GM20000 (cell line): ENCODE results near the gene KCNH6.

ENCODE experiments used
- DNase-seq: peaks from one replicate; pipeline ENCODE4 v3.0.0; 2012; ENCODE audit warnings: low spot score
- TF ChIP-seq, protein P1 (sequence below): IDR thresholded peaks from 2 replicates; pipeline ENCODE4 v1.5.1; 2012; ENCODE audit warnings: mild to moderate bottlenecking, control low read depth; ENCODE audit errors: extremely low read depth, missing control alignments

Gene KCNH6

DNA sequence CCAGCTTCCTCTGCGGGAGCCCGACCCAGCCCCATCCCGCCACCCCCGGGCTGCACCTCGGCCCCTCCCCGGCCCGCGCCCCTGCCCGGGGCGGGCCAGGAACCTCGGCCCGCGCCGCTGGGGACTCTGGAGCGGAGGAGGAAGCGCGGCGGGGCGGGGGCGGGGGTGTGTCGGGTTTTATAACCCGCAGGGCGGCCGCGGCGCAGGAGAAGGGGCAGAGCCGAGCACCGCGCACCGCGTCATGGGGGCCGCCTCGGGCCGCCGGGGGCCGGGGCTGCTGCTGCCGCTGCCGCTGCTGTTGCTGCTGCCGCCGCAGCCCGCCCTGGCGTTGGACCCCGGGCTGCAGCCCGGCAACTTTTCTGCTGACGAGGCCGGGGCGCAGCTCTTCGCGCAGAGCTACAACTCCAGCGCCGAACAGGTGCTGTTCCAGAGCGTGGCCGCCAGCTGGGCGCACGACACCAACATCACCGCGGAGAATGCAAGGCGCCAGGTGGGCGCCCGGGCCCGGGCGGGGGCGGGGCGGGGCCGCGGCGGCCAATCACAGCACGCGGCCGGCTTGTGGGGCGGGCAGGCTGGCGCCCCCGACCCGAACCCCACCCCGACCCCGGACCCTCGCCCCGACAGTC, 46.2 kb upstream of the KCNH6 start, which contains the start of gene ACE:
TSS of gene ACE (plus strand) at position 208 of the 626 bp plus-strand sequence. CDS start at position 242, 34 bp downstream.
- TF ChIP-seq, protein P1, sequence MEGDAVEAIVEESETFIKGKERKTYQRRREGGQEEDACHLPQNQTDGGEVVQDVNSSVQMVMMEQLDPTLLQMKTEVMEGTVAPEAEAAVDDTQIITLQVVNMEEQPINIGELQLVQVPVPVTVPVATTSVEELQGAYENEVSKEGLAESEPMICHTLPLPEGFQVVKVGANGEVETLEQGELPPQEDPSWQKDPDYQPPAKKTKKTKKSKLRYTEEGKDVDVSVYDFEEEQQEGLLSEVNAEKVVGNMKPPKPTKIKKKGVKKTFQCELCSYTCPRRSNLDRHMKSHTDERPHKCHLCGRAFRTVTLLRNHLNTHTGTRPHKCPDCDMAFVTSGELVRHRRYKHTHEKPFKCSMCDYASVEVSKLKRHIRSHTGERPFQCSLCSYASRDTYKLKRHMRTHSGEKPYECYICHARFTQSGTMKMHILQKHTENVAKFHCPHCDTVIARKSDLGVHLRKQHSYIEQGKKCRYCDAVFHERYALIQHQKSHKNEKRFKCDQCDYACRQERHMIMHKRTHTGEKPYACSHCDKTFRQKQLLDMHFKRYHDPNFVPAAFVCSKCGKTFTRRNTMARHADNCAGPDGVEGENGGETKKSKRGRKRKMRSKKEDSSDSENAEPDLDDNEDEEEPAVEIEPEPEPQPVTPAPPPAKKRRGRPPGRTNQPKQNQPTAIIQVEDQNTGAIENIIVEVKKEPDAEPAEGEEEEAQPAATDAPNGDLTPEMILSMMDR = no peak
- peak; percentile 72 for DNase-seq

DNA sequence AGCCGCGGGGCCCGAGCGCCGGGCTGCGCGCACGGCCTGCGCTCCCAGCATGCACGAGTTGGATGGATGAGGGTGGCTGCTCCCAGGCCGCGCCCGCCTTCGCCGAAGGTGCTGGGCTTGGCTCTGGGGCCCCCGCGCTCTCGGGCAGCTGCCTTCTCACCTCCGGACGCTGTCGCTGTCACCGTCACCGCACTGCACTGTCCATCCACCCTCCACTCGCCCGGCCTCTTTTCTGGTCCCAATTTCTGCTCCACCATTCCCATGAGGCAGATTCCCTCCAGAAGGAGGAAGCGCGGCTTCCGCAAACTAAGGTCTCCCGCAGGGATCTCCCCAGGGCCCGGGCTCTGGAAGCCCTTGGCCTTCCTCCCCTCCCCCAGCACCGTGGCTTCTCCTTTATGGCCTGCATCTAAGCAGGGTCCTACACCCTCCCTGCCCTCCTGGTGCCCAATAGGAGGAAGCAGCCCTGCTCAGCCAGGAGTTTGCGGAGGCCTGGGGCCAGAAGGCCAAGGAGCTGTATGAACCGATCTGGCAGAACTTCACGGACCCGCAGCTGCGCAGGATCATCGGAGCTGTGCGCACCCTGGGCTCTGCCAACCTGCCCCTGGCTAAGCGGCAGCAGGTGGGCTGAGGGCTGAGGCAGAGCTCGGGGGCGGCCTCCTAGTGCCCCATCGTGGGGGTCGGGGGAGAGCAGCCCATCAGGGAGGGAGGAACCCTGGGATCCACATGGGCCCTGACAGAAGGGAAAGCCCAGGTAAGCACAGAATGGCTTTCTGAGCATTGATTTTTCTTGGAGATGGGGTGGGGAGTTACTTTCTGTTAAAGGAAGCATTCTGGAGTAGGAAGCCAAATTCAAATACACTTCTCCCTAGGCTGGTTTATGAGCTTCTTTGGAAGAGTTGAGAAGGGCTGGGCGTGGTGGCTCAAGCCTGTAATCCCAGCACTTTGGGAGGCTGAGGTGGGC, 45.4 kb upstream of the KCNH6 start:
- peak; percentile 47 for DNase-seq
- TF ChIP-seq, protein P1 = no peak

DNA sequence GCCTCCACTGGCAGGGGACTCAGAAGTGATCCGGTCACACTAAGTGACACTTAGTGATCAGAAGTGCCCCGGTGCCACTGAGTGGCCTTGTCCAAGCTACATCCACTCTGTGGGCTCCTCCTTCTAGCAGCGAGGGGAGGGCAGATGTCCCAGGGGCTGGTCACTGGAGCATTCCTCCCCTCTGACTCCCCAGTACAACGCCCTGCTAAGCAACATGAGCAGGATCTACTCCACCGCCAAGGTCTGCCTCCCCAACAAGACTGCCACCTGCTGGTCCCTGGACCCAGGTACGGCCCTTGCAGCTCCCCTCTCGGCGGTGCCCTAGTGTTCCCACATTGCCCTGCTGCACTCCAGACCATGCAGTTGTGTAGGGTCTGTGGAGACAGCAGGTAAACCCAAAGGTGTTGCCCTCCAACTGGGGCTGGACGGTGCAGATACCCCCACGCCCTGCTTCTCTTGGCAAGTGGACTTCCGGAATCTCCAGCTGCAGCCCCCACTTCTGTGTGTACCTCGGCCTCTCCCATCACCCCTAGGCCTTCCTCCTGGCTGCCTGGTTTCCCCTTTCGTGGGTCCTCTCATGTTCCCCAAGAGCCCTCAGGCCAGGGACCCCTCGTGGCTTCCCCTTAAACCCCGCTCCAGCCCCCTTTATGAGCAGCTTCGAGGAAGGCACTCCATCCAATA, 44.2 kb upstream of the KCNH6 start:
- TF ChIP-seq, protein P1 = peak; percentile 93
- peak; percentile 94 for DNase-seq

DNA sequence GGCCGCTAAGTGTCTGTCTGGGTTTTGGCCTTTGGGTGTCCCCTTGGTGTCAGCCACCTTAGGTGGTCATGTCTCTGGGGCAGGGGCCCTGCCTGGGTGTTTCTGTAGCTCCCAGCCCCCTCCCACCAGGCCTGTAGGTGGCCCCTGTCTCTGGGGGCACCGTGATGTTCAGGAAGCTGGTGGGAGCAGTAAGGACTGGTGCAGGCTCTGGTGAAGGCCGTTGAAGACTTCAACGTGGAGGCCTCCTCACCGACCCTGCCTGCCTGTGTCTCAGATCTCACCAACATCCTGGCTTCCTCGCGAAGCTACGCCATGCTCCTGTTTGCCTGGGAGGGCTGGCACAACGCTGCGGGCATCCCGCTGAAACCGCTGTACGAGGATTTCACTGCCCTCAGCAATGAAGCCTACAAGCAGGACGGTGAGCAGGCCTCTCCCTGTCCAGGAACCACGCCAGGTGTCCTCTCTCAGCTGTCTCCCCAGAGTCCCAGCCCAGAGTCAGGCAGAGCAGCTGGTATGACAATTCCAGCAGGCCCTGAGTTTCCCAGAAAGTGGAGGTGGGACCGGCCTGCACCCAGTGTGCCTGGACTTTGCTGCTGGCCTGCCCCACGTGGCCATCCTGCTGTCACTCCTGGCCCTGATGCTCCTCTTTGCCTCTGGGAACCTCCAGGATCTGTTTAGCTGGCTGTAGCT, 43.5 kb upstream of the KCNH6 start:
- DNase-seq = no peak

DNA sequence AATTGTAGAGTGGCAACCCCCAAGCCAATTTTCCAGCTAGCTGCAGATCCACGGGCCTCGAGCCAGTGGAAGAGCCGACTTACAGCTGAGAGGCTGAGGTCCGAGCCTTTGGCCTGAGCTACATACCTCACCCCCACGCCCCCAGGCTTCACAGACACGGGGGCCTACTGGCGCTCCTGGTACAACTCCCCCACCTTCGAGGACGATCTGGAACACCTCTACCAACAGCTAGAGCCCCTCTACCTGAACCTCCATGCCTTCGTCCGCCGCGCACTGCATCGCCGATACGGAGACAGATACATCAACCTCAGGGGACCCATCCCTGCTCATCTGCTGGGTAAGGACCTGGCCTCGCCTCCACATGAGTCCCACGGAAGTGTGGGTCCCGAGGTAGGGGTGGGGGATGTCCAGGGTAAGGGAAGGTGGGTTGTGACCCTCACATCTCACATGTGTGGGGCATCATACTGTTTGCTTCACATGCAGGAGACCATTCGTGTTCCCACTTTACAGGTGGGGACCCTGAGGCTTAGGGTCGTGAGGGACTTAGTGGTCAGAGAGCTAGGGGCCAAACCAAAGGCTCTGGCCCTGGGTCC, 42.9 kb upstream of the KCNH6 start:
- TF ChIP-seq, protein P1 = no peak
- no peak for DNase-seq

More for the DNA sequence above, 43.5 kb upstream of the KCNH6 start:
- TF ChIP-seq, protein P1 = no peak

DNA sequence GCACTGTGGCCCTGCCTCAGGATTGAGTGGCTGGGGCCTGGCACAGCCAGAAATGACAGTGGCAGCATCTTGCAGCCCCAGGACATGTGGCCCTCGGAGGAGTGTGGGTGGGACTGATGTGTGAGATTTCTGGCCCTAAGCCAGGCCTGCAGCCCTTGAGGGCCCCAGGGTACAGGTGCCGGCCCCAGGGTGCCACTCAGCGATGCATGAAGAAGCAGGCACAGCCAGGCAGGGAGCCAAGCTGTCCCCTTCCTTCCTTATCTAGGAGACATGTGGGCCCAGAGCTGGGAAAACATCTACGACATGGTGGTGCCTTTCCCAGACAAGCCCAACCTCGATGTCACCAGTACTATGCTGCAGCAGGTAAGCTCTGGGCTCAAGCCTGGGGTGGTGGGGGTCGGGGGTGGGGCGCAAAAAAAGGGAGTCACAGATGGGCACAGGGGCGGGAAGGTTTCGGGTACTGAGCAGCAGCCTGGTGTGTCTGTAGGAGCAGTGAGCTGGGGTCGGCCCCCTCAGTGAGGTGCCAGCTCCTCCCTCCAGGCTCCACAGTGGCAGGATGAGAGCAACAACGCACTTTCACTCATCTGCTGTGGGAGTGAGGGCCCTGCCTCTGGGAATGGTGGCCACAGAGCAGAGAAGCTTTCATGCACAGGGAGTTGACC, 42.2 kb upstream of the KCNH6 start:
- no peak for DNase-seq
- TF ChIP-seq, protein P1 = no peak
